Panc1 (cell line): ENCODE data around the gene AFF3. TPM values are rescaled to one million over a fixed set of nuclear protein-coding genes. Genes with fewer than 3 reads are reported as not detected.

Experiments used
- ATAC-seq: fragments of 200-7000 bp; cut with Tn5 transposase; 2 replicates; pipeline ENCODE4 v1.9.1; 2020; ENCODE audit warnings: mild to moderate bottlenecking, moderate library complexity
- BruUV-seq: library from RNA; stranded (reverse); fragments of 400-500 nt; replicated peaks from 2 replicates; lab custom pipeline; 2021; lab: Mats Ljungman, UMichigan
- CTCF ChIA-PET: fragments of 300-600 bp; sonication (Branson Sonifier 250); formaldehyde crosslinking; loops from one replicate; lab custom pipeline; 2022; ENCODE audit warnings: antibody characterized with exemption; lab: Charles Lee
- POLR2A ChIA-PET: fragments of 300-600 bp; sonication (Branson Sonifier 250); formaldehyde crosslinking; loops from one replicate; lab custom pipeline; 2022; ENCODE audit warnings: antibody characterized with exemption; lab: Charles Lee
- DNase-seq: peaks from one replicate; pipeline ENCODE4 v3.0.0-alpha.2; 2010; ENCODE audit warnings: low read depth, low spot score
- H3K27ac ChIP-seq: 2 replicates; pipeline ENCODE4 v1.5.1; 2011; ENCODE audit warnings: mild to moderate bottlenecking, low read length, inconsistent platforms
- H3K27me3 ChIP-seq: fragments of 200-500 bp; sonication (Bioruptor generic); 2 replicates; pipeline ENCODE4 v1.6.0; 2014; ENCODE audit warnings: low read length, inconsistent platforms; ENCODE audit not compliant: control insufficient read depth, insufficient read depth
- H3K36me3 ChIP-seq: fragments of 200-500 bp; sonication (Bioruptor generic); 2 replicates; pipeline ENCODE4 v1.5.1; 2014; ENCODE audit warnings: inconsistent platforms, mild to moderate bottlenecking, low read length, moderate library complexity; ENCODE audit not compliant: control insufficient read depth, insufficient read depth
- H3K4me1 ChIP-seq: 2 replicates; pipeline ENCODE4 v1.5.1; 2011; ENCODE audit warnings: inconsistent platforms, mild to moderate bottlenecking, low read length, moderate library complexity; ENCODE audit not compliant: control insufficient read depth, insufficient read depth
- H3K4me3 ChIP-seq, 2 experiments: 2 replicates each; pipeline ENCODE4 v1.5.1; 2011 to 2012; ENCODE audit warnings: low read depth in 2 of 2, low read length in 2 of 2, mild to moderate bottlenecking in 2 of 2, inconsistent platforms in 1 of 2, moderate library complexity in 1 of 2
- H3K9me3 ChIP-seq: fragments of 200-500 bp; sonication (Bioruptor generic); 2 replicates; pipeline ENCODE4 v1.5.1; 2014; ENCODE audit warnings: low read depth, mild to moderate bottlenecking, inconsistent platforms, low read length, moderate library complexity; ENCODE audit not compliant: control insufficient read depth, insufficient read depth
- CTCF ChIP-seq: fragments of 450-650 bp; IDR thresholded peaks from 2 replicates; pipeline ENCODE4 v1.5.1; 2017; ENCODE audit warnings: mild to moderate bottlenecking
- POLR2AphosphoS5 ChIP-seq: IDR thresholded peaks from 2 replicates; pipeline ENCODE4 v1.6.1; 2012; ENCODE audit warnings: mild to moderate bottlenecking, low read depth, low read length, moderate library complexity
- REST ChIP-seq, 2 experiments: IDR thresholded peaks; 2 replicates each; pipeline ENCODE4 v1.6.1; 2011 to 2012; ENCODE audit warnings: low read depth in 2 of 2, control low read depth in 1 of 2, low read length in 1 of 2, mild to moderate bottlenecking in 1 of 2, moderate library complexity in 1 of 2; ENCODE audit not compliant: insufficient read depth in 1 of 2
- SIN3A ChIP-seq: IDR thresholded peaks from 2 replicates; pipeline ENCODE4 v1.6.1; 2012; ENCODE audit warnings: low read depth, mild to moderate bottlenecking, low read length, moderate library complexity, borderline replicate concordance; ENCODE audit not compliant: insufficient read depth
- TCF7L2 ChIP-seq: IDR thresholded peaks from 2 replicates; pipeline ENCODE4 v1.6.1; 2011; ENCODE audit warnings: mild to moderate bottlenecking, low read depth, low read length, inconsistent platforms
- in situ Hi-C: cut with HindIII; loops from 2 replicates; pipeline ENCODE4 v1.10.0; 2016; ENCODE audit warnings: low sequenced_read_pairs, low pct_unique_long_range_greater_than_20kb
- intact Hi-C: fragments of 100-400 bp; cut with micrococcal nuclease; formaldehyde crosslinking; loops from one replicate; pipeline ENCODE4 v1.10.0; 2022; ENCODE audit not compliant: unreplicated experiment
- total RNA-seq: library from RNA; stranded (reverse); gene quantifications from one replicate; pipeline ENCODE4 v1.2.1, GENCODE V29; 2021; ENCODE audit not compliant: unreplicated experiment

The AFF3 gene
- total RNA-seq, 1 experiment from 2014 or later = 2.2 TPM

GRCh38 chr2:99836690-99837605 lies 305.4 kb downstream of the AFF3 start:
- Histone ChIP-seq H3K4me3 (no peak overlapping the region), H3K9me3 (no peaks in the 10 kb centered on the region), H3K27me3 (peaks cover 3% of the 10 kb centered on the region), H3K4me1 (no peaks in the 10 kb centered on the region), H3K36me3 (no peaks in the 10 kb centered on the region), H3K27ac (no peak overlapping the region)
- DNase-seq (no peak), ATAC-seq (no peak)
- CTCF ChIA-PET = no interaction called here
- intact Hi-C loops (no loop called here), in situ Hi-C loops (no loop called here)
- no TSS peak for BruUV-seq
- TF ChIP-seq SIN3A = no peak
- TF ChIP-seq POLR2AphosphoS5 = no peak
- no peak for TF ChIP-seq TCF7L2
- no peak for TF ChIP-seq CTCF
- TF ChIP-seq REST (IDR thresholded peaks at IDR 0.05; ENCODE audit: insufficient read depth in 1 of 2, low read depth in 2 of 2, low read length in 1 of 2) = no peak
- POLR2A ChIA-PET = interaction anchor here (0.6 kb wide), 1 partner anchor 82 kb away, joined by 4 read pairs; no protein-coding TSS in a partner anchor

GRCh38 chr2:99834426-99834825 lies 308.0 kb downstream of the AFF3 start:
- in situ Hi-C loops (no loop called here), intact Hi-C loops (no loop called here)
- Histone ChIP-seq H3K27me3 (peaks cover 4% of the 10 kb centered on the region; the same call in 1 of the 2 replicates), H3K9me3 (no peaks in the 10 kb centered on the region), H3K4me1 (no peaks in the 10 kb centered on the region), H3K4me3 (no peak overlapping the region), H3K36me3 (no peaks in the 10 kb centered on the region), H3K27ac (no peak overlapping the region)
- CTCF ChIA-PET = no interaction called here
- no peak for TF ChIP-seq TCF7L2
- no peak for TF ChIP-seq POLR2AphosphoS5
- no peak for TF ChIP-seq REST (IDR thresholded peaks at IDR 0.05; ENCODE audit: insufficient read depth in 1 of 2, low read depth in 2 of 2, low read length in 1 of 2)
- no peak for TF ChIP-seq CTCF
- TF ChIP-seq SIN3A = no peak
- DNase-seq (no peak), ATAC-seq (no peak)
- BruUV-seq = no TSS peak
- POLR2A ChIA-PET = no interaction called here
